Keratinocyte (primary cell): ENCODE data around the gene GRK5. TPM values are rescaled to one million over a fixed set of nuclear protein-coding genes. Genes with fewer than 3 reads are reported as not detected.
A peak's percentile ranks its signal among the peaks of the same experiment; 100 is the strongest.

Source experiments
- DNase-seq: peaks from one replicate; pipeline ENCODE4 v3.0.0-alpha.2; 2011; ENCODE audit warnings: low read depth, missing footprints, low spot score
- FAIRE-seq: peaks from 2 replicates; lab custom pipeline; 2011; peaks lifted over from hg19 to GRCh38; lab: Jason Lieb, UNC
- H2AFZ ChIP-seq: 2 replicates; pipeline ENCODE4 v1.6.0; 2012; ENCODE audit warnings: low read length, control low read depth, inconsistent platforms; ENCODE audit not compliant: control insufficient read depth
- H3K27ac ChIP-seq: 2 replicates; pipeline ENCODE4 v1.5.1; 2011; ENCODE audit warnings: low read length; ENCODE audit not compliant: control insufficient read depth, insufficient read depth
- H3K27me3 ChIP-seq: 3 replicates; pipeline ENCODE4 v1.6.0; 2011; ENCODE audit warnings: low read length; ENCODE audit not compliant: control insufficient read depth, insufficient read depth; ENCODE audit errors: extremely low read depth
- H3K36me3 ChIP-seq, 2 experiments: 2 replicates in 1 of 2; 3 replicates in 1 of 2; pipeline ENCODE4 v1.5.1; 2011; ENCODE audit warnings: low read length in 2 of 2, mild to moderate bottlenecking in 1 of 2; ENCODE audit not compliant: control insufficient read depth in 2 of 2, insufficient read depth in 2 of 2; ENCODE audit errors: extremely low read depth in 1 of 2
- H3K4me1 ChIP-seq: 3 replicates; pipeline ENCODE4 v1.5.1; 2011; ENCODE audit warnings: low read length; ENCODE audit not compliant: control insufficient read depth, insufficient read depth; ENCODE audit errors: extremely low read depth
- H3K4me2 ChIP-seq: 3 replicates; pipeline ENCODE4 v1.6.0; 2011; ENCODE audit warnings: low read depth, low read length; ENCODE audit not compliant: control insufficient read depth, insufficient read depth; ENCODE audit errors: extremely low read depth
- H3K4me3 ChIP-seq, 3 experiments: fragments of 200-600 bp in 1 of 3; sonication (generic) in 1 of 3; 2 replicates in 2 of 3; 3 replicates in 1 of 3; pipeline ENCODE4 v1.5.1; 2011 to 2016; ENCODE audit warnings: low read length in 3 of 3, mild to moderate bottlenecking in 3 of 3, control low read depth in 2 of 3, inconsistent platforms in 1 of 3, low read depth in 1 of 3, mixed read lengths in 1 of 3, mixed run types in 1 of 3, moderate library complexity in 1 of 3; ENCODE audit not compliant: control insufficient read depth in 2 of 3, insufficient read depth in 2 of 3; ENCODE audit errors: extremely low read depth in 1 of 3
- H3K79me2 ChIP-seq: 2 replicates; pipeline ENCODE4 v1.6.0; 2012; ENCODE audit warnings: low read length; ENCODE audit not compliant: control insufficient read depth, insufficient read depth
- H3K9ac ChIP-seq: 3 replicates; pipeline ENCODE4 v1.6.0; 2011; ENCODE audit warnings: low read length; ENCODE audit not compliant: control insufficient read depth, insufficient read depth; ENCODE audit errors: extremely low read depth
- H3K9me1 ChIP-seq: 3 replicates; pipeline ENCODE4 v1.6.0; 2011; ENCODE audit warnings: low read length; ENCODE audit not compliant: control insufficient read depth, insufficient read depth; ENCODE audit errors: extremely low read depth
- H3K9me3 ChIP-seq: 2 replicates; pipeline ENCODE4 v1.5.1; 2012; ENCODE audit warnings: low read depth, low read length; ENCODE audit not compliant: control insufficient read depth
- H4K20me1 ChIP-seq: 3 replicates; pipeline ENCODE4 v1.6.0; 2011; ENCODE audit warnings: low read length; ENCODE audit not compliant: control insufficient read depth, insufficient read depth; ENCODE audit errors: extremely low read depth
- EZH2 ChIP-seq: IDR thresholded peaks from one replicate; pipeline ENCODE4 v1.6.1; 2012; ENCODE audit warnings: inconsistent platforms, mild to moderate bottlenecking, low read length, moderate library complexity
- dilution Hi-C: fragments of 300-500 bp; cut with MboI; formaldehyde crosslinking; loops from one replicate; pipeline ENCODE4 v1.7.0; 2020; ENCODE audit warnings: low sequenced_read_pairs; ENCODE audit not compliant: extremely low pct_ligation_motif_present
- polyA plus RNA-seq, 5 experiments: library from polyadenylated mRNA; depleted of rRNA in 3 of 5; stranded (reverse) in 3 of 5; stranded (forward) in 1 of 5; unstranded in 1 of 5; fragments of >200 nt; gene quantifications; 1 replicate in 1 of 5; 2 replicates in 3 of 5; 3 replicates in 1 of 5; pipeline versions ENCODE4 v1.2.1 to v1.2.3, GENCODE V29; 2011 to 2012; ENCODE audit warnings: missing spikeins in 2 of 5, low read depth in 1 of 5, low replicate concordance in 1 of 5
- TF ChIP-seq, protein P1 (sequence below), 3 experiments: IDR thresholded peaks in 1 of 3; conservative IDR thresholded peaks in 1 of 3; optimal IDR thresholded peaks in 1 of 3; 2 replicates in 2 of 3; 3 replicates in 1 of 3; pipeline versions ENCODE3 to v1.5.1; 2011; ENCODE audit warnings: low read length in 3 of 3, mild to moderate bottlenecking in 3 of 3, moderate library complexity in 2 of 3, control low read depth in 1 of 3, inconsistent platforms in 1 of 3; ENCODE audit not compliant: insufficient read depth in 2 of 3; ENCODE audit errors: extremely low read depth in 1 of 3

GRK5 gene
- polyA plus RNA-seq, 1 donor (not counting 4 experiments of a cell fraction or from before 2014, with no cell fraction given) = 7.6 TPM

DNA sequence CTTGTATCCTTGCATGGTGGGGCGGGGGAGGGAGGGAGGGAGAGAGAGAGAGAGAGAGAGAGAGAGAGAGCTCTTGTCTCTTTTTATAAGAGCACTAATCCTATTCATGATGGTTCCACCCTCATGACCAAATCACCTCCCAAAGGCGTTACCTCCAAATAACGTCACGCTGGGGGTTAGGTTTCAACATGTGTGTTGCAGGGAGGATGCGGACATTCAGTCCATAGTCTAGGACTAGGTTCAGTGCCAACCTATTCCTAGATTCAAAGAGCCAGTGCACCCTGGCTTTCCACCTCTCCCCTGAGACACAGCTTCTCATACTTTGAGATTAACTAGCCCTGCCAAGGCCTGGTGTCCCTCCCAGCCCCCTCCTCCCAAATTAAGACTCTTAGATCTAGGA lies 123.0 kb downstream of the GRK5 start:
- Histone ChIP-seq H3K79me2 (no peaks in the 10 kb centered on the region), H2AFZ (no peak overlapping the region), H3K4me1 (peaks cover 4% of the 10 kb centered on the region), H4K20me1 (no peaks in the 10 kb centered on the region), H3K36me3 (no peaks in the 10 kb centered on the region), H3K9ac (no peak overlapping the region), H3K27ac (no peak overlapping the region), H3K4me2 (no peak overlapping the region), H3K27me3 (no peaks in the 10 kb centered on the region), H3K9me1 (no peaks in the 10 kb centered on the region), H3K4me3 (no peak overlapping the region), H3K9me3 (no peaks in the 10 kb centered on the region)
- TF ChIP-seq, protein P1, sequence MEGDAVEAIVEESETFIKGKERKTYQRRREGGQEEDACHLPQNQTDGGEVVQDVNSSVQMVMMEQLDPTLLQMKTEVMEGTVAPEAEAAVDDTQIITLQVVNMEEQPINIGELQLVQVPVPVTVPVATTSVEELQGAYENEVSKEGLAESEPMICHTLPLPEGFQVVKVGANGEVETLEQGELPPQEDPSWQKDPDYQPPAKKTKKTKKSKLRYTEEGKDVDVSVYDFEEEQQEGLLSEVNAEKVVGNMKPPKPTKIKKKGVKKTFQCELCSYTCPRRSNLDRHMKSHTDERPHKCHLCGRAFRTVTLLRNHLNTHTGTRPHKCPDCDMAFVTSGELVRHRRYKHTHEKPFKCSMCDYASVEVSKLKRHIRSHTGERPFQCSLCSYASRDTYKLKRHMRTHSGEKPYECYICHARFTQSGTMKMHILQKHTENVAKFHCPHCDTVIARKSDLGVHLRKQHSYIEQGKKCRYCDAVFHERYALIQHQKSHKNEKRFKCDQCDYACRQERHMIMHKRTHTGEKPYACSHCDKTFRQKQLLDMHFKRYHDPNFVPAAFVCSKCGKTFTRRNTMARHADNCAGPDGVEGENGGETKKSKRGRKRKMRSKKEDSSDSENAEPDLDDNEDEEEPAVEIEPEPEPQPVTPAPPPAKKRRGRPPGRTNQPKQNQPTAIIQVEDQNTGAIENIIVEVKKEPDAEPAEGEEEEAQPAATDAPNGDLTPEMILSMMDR (optimal IDR thresholded peaks at IDR 0.05 in 1 of 3, IDR thresholded peaks at IDR 0.05 in 1 of 3, conservative IDR thresholded peaks at IDR 0.05 in 1 of 3; ENCODE audit: extremely low read depth in 1 of 3, insufficient read depth in 2 of 3, low read length in 3 of 3) = no peak
- TF ChIP-seq EZH2 = no peak
- DNase-seq (no peak), FAIRE-seq (peak; percentile 34)
- dilution Hi-C loops = no loop called here

DNA sequence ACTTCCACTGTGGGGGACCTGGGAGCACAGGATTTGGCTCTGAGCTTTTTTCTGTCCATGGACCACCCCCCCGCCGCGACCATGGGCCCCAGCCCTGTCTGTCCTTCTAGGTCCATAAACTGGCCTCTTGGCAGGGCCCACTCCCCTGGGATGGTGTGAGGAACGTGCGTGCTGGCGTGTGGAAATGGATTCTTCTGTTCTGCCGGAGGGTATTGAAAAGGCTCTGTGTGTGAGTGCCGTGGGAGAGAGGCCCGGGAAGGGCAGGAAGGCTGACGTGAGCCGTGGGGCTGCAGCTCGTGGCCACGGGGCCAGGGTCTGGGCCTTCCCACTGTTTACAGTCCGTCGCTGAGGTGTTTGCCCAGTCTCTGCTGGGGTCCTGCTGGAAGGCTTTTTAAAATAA lies 123.7 kb downstream of the GRK5 start:
- Histone ChIP-seq H3K9me3 (no peaks in the 10 kb centered on the region), H2AFZ (no peak overlapping the region), H3K27ac (no peak overlapping the region), H3K4me3 (no peak overlapping the region), H4K20me1 (no peaks in the 10 kb centered on the region), H3K79me2 (no peaks in the 10 kb centered on the region), H3K9me1 (no peaks in the 10 kb centered on the region), H3K27me3 (no peaks in the 10 kb centered on the region), H3K4me1 (peaks cover 3% of the 10 kb centered on the region), H3K4me2 (no peak overlapping the region), H3K9ac (no peak overlapping the region), H3K36me3 (no peaks in the 10 kb centered on the region)
- no peak for DNase-seq
- TF ChIP-seq, protein P1 (optimal IDR thresholded peaks at IDR 0.05 in 1 of 3, IDR thresholded peaks at IDR 0.05 in 1 of 3, conservative IDR thresholded peaks at IDR 0.05 in 1 of 3; ENCODE audit: extremely low read depth in 1 of 3, insufficient read depth in 2 of 3, low read length in 3 of 3) = no peak
- TF ChIP-seq EZH2 = no peak
- dilution Hi-C loops = no loop called here
- no peak for FAIRE-seq
